ENCODE data around the gene BHLHA15.

BHLHA15 gene

GRCh38 chr7:98257701-98258100 is 46.5 kb downstream of the BHLHA15 start:
- ChIA-PET POLR2A (no interaction called here), CTCF (interaction anchor here (1.1 to 1.5 kb wide), 2 partner anchors 10 to 23 kb away, joined by 3 read pairs; no protein-coding TSS in a partner anchor)
- TF ChIP-seq CTCF (IDR thresholded peaks at IDR 0.05; ENCODE audit: control extremely low read depth, extremely low read depth, low read depth, missing control alignments) = no peak

More at GRCh38 chr7:98257701-98258100, 46.5 kb downstream of the BHLHA15 start:
- no peak for DNase-seq (ENCODE audit: extremely low spot score)
